HG03565 (cell line): ENCODE data around the gene CADPS2.

Source experiments
- ATAC-seq: cut with Tn5 transposase; IDR thresholded peaks from one replicate; pipeline ENCODE4 v1.9.1; 2021; ENCODE audit warnings: mild to moderate bottlenecking, moderate library complexity; ENCODE audit not compliant: unreplicated experiment

Gene CADPS2

DNA sequence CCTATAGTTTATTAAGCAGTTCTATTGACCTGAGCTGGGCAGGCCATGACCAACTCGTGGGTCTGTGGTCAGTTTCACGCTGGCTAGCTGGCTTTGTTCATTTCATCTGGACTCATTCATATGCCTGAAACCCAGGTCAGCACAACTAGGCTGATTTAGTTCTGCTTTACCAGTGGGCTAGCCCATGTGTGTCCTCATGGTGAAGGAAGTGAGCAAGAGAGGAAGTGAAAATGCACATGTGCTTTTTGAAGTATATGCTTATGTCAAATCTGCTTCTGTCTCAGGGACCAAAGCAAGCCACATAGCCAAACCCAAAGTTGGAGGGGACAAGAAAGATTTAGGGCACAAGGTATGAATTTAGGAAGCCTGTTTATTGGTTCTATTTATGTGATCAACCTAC is 341.8 kb downstream of the CADPS2 start:
- peak; percentile 97 for ATAC-seq

DNA sequence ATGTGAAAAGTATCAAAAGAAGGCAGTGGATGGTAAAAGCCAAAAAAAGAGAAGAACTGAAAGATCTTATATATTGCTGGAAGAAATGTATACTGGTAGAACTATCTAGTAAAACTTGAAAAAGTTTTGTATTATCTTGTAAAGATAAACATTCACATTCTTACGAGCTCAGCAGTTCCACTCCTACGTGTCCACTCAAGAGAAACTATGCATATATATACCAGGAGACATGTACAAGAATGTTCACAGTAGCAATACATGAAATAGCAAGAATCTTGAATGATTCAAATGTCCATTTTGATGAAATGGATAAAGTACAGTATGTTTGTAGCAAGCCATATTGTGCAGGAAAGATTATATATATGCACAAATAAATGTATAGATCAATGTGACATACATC is 342.4 kb downstream of the CADPS2 start:
- no peak for ATAC-seq

DNA sequence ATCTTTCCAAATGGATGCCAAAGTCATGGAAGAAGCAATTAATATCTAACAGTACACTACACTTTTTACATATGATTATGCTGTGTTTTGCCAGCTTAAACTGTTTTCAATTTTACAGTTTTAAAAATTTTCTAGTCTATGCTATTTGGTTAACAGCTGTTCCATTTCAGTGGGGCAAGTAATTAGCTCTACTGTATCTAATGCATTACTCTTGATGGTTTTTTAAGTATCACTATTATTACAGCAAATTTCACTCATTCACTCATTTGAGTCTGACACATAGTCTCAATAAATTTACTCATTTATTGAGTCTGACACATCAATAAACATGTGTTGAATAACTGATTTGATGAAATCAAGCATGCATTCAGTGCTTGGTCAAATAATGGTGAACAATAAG is 343.1 kb downstream of the CADPS2 start:
- no peak for ATAC-seq

DNA sequence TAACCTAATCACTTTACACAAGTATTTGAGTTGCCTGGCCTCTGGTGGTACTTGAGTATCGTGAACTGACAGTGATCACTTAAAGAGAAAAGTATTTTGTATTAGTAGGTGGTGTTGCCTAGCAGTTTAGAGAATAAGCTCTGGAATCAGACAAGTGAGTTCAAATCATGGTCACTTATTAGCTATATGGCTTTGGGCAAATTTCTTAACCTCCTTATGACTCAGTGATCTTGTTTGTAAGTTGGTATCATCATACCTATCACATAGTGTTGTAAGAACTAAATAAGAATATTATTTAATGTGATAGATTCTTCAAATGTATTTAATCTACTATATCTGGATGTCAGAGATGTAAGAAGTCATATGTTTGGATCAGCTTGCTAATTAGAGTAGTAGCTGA is 351.2 kb downstream of the CADPS2 start:
- no peak for ATAC-seq

DNA sequence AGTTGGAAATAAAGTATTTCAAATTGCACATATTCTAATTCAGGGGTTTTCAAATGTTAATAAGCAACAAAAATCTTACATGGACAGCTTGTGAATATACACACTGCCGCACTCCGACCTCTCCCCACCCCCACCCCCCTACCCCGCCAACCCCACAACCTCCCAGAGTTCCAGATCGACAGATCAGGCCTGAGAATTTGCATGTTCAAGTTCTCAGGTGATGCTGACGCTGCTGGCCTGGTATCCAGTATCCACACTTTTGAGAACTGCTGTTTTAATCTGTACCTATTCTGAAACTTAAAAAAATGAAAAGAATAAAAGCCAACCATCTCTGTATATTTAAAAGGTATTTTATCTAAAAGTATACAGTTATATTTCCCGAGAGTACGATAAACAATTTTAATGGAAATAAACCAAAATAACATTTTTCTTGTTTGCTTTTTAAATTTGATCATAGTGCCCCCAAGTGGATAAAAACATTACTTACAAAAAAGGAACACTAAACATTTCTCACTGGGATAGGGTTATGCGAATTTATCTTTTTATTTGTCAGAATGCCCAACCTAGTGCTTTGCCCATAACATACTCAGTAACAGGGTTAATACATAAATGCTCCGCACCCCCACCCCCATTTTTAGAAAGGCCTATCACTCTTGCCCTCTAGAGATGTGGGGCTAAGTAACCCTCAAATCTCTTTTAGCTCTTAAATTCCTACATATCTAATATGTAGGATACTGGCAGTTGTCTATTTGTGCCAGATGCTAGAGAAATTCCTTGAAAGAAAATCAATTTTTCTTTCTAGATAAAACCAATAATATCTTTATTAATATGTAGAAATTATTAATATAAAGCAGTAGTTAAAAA is 353.6 kb downstream of the CADPS2 start:
- no peak for ATAC-seq

DNA sequence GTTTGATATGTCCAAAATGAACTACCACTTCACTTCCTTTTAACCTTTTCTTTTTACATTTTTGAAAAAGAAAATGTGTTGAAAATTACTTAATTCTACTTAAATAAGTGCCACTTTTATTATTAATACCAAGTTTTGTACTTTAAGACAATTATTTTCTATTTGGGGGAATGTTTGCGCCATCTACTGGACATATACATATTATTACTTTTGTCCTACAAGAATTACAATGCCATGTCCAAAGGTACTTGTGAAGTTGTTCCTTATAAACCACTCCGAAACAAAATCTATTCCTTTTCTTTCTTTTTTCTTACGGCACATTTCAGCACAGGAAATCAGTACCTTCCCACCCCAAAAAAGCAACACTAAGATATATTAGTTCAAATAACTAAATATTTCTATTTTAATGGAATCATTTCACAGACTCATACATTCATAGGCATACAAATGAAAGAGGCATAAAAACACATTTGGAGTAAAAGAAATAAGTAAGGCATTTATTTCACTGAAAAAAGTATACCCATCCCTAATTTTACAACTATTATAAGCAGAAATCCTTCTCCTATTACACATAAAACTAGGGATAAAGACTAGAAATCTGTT is 357.3 kb downstream of the CADPS2 start:
- ATAC-seq = no peak

DNA sequence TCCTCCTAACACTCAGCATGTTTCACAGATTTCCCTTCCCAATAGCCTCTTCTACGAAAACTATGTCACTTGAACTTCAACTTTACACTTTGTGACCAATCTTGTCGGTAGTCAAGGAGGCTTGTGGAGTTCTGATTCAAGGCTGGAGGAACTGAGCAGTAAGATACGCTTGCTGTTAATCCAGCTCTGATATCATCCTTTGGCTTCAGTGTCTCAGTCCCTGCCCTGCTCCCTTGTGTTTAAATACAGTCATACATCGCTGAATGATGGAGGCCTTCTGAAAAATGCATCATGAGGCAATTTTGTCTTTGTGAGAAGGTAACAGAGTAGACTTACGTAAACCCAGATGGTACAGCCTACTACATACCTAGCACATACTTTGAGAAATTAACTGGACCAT is 360.9 kb downstream of the CADPS2 start:
- ATAC-seq = no peak

DNA sequence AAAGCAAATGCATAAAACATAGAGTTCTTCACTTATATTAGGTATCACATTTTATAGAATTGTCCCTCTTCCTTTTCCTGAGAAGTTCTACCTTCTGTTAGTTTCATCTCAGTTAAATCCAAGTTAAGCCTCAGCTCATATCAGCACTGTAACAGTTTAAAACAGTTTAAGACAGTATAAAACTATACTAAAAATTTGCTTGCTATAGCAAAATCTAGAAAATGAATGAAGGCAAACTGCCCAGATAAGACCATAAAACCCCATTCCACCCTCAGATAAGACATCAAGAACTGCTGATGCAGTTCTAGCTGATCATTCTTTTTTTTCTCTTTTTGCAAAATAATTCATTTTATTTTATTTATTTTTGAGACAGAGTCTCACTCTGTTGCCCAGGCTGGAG is 364.5 kb downstream of the CADPS2 start:
- ATAC-seq = no peak

DNA sequence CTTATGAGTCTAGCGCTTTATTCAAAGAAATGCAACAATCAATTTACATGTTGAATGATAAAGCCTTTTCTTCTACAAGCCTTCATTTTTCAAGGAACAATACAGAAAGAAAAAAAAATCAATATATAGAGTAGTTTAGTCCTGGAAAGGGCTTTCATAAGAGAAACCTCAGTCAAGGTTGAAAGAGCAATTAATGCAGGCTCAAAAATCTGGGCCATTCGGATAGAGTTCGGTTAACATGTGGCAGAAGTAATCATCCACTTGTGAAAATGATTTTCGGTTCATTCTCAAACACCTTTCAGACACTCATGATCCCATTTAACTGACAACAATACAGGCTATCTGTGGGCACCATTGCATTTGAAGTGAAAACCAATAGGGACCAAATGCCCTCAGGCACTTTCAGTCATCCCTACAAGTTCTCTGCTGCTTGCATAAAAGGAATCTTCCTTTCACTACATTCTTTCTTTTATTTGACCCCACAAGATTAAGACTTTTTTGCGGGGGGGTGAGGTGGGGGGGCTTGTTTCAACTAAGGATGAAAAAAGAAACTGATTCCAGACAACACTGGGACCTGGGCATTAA is 365.2 kb downstream of the CADPS2 start:
- ATAC-seq = no peak

DNA sequence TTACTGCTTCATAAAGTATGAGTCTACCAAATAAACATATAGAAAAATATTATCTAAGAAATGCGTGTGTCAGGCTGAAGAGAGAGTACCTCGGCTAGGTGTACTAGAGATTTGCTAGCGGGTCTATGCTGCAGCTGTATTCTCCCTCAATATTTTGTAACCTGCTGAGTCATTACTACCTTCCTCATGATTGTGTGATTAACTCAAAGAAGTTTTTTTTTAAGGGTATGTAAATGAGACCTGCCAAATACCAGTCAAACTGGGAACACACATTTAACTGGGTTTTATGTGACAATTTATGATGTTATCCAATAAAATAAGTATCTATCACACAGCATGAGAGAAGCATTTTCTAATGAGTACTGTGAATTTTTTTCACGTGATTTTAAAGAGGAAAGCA is 367.8 kb downstream of the CADPS2 start:
- ATAC-seq = no peak

DNA sequence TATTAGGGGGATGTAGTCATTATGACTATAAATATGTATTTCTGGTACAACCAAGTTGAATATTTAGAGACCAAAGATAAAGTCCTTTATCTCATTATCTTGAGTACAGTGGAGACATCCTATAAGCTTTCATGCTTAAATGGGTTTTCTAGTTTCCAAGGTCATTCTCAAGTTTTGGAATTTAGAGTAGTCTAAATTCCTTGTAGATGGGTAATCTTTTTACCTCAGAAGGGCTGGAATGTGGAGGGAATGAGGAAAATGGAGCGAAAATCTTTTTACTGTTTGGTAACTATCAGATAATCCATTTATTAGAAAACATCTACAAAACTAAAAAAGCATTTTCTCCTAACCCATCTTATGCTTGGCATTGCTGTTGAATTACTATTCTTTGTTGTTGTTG is 368.7 kb downstream of the CADPS2 start:
- ATAC-seq = no peak

DNA sequence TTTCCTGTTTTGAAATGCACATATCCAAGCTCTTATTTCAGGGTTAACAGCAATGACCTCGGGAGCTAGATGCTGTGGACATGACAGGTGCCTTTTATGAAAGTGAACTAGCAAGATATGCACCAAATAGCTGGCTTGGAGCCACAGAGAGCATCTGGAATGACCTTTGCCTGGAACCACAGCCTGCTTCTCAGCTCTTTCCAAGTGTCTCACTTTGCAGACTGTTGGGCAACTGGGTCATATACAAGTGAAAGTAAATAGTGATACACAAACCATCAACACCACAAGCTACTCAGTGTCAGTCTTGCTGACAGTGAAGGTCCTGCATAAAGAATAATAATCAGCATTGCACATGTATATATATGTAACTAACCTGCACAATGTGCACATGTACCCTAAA is 370.9 kb downstream of the CADPS2 start:
- no peak for ATAC-seq

DNA sequence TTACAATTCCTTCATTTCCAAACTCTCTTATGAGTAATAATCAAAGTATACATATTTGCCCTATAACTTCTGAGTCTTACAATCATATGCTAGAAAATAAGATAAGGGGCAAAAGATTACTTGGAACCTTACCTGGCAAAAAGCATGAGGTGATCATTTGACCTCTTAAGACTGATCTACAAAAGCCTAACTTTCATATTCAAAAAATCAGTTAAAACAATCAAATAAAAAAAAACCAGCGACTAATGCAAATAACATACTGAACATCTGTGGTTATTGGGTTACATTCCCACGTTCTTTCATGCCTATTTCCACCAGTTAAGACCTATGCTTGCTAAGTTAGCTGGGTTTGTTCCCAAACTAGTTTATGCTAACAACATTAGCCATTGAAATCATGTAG is 375.0 kb downstream of the CADPS2 start:
- no peak for ATAC-seq

DNA sequence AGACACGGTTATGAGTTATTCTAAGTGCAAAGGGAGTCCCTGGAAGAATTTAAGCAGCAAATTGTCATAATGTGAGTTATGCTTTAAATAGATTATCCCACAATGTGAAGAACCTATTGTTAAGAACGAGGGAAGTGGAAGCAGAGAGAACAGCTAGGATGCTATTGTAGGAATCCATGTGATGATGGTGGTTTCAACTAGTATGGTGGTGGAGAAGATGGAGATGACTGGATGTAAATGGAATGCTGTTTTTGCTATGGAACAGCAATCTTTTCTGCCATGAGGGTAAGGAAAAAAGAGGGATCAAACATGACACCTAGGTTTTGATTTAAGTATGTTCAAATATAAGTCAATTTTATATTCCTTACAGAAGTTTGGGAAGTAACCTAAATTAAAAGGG is 378.7 kb downstream of the CADPS2 start:
- no peak for ATAC-seq

DNA sequence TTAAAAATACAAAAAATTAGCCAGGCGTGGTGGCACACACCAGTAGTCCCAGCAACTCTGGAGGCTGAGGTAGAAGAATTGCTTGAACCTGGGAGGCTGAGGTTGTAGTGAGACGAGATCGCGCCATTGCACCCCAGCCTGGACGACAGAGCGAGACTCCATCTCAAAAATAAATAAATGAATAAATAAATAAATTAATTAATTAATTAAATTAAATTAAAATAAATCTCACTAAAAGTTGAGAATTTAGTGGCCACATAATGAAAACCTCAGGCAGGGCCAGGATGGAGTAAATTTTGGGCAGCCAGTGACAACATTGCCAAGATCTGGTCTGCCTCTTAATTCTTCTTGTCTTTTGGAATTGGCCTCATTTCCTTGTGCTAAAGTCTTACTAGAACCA is 394.3 kb downstream of the CADPS2 start:
- ATAC-seq = no peak

DNA sequence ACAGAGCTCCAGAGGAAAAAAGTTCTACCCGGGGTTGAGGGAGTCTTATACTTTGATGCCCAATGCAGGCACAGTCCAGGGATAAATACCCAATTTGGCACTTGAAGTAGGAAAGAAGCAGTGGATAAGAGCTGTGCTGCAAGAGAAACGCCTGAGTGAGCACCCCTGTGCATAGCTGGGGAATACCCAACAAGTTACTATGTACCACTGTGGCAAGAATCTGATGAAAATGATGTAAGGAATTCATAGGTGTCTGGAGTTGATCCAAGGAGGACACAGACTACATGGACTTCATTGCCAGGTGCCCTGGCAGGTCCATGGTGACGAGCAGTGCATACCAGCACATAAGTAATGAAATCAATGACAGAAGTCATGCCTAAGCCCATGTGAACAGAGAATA is 398.0 kb downstream of the CADPS2 start:
- ATAC-seq = no peak

DNA sequence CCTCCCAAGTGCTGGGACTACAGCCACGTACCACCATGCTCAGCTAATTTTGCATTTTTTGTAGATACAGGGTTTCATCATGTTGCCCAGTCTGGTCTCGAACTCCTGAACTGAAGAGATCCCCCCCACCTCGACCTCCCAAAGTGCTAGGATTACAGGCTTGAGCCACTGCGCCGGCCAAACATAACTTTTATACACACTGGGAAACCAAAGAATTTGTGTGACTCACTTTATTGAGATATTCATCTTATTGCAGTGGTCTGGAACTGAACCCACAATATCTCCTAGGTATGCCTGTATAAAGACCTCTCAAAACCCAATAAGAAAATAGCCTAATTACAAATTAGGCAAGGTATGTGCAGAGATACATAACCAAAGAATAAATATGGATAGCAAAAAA is 399.1 kb downstream of the CADPS2 start:
- ATAC-seq = no peak

DNA sequence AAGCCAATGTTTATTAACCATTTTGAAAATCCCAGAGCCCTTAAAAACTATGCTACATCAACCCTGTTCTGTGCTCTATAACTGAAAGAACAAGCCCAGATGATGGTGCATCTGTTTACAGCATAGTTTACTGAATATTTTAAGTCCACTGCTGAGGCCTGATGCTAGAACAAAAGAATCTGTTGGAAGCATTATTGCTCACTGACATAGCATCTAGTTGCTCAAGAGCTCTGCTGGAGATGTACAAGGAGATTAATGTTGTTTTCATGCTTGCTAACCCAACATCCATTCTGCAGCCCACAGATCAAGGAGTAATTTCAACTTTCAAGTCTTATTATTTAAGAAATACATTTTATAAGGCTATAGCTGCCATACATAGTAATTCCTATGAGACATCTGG is 400.4 kb downstream of the CADPS2 start:
- no peak for ATAC-seq

DNA sequence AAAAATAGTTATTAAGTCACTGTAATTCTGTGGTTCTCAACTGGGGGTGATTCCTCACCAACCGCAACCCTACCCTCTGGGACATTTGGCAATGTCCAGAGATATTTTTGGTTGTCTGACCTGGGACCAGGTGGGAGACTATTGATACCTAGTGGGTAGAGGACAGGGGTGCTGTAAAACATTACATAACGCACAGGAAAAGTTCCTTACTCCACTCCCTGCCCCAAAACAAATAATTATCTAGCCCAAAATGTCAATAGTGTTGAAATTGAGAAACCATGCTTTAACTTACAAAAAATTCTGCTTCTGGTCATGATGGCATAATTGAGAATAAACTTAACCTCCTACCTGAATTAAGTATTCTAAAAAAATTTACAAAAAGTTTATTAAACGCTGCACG is 404.0 kb downstream of the CADPS2 start:
- no peak for ATAC-seq

DNA sequence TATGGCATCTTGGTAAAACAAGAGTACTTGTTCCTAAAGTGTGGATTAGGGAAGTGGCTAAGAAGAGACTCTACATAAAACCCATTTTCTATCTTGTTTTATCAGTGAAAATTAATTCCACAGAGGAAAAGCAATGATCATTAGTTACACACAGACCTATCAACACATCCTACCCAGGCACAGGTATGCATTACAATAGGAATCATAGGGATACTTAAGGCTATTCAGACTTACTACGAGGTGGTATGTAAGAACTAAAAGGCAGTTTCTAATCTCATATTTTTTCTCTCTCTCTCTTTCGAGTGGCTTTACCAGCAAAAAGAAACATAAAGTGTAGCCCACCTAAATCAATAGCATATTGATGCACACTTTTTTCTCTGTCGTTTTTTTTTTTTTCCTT is 415.4 kb downstream of the CADPS2 start:
- ATAC-seq = no peak

DNA sequence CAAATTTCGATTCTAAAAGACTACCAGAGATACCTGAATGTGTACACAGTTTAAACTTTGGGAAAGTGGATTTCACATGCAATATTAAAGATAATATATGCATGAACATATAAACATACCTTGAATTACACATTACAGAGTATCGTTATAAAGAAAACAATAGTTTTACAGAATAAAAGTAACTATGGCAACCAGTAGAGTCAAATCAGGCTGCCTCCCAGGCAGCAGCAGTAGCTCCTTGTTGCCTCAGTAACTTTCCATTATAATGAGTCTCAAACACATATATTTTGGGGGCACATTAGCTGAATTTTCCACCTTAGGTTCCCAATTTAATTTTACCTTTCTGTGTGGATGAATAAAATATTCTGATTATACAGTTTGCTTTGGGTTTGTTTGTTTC is 417.3 kb downstream of the CADPS2 start:
- ATAC-seq = no peak

DNA sequence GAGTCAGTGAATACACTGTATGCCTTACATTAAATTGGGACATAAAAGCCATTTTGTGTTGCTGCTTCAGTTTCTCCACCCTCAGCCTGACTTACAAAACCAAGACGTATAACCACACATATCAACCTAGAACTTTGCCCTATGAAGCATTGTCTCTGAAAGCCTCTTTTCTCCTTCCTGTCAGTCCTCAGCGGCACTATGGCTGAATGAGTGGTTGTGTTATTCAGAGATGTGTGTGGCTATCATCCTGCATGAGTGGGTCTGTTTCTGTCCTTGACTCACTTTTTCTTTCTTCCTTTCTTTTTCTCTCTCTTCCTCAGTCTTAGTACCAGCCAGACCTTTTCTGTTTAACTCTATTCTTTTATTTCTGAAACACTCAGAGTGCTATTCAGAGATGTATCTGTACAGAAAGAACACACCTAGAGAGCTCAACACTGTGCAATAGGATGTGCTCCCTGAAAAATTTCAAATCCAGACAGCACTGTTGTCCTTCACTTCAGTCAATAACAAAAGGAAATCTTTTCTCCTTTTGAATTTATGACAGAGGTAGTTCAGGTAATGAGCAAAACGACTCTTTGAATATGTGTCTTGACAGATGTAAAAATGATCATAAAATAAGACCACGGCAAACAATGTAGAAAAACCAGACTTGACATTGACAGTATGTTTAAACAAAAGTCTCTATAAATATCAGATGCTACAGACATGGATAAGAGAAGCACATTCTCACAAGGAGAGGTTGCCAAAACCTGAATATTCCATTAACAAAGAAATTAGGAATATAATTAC is 418.4 kb downstream of the CADPS2 start:
- ATAC-seq = no peak
